PC-9 (cell line): ENCODE results near the gene PROCR. TPM values are rescaled to one million over a fixed set of nuclear protein-coding genes. Genes with fewer than 3 reads are reported as not detected.

ENCODE experiments used
- BruUV-seq: library from RNA; stranded (reverse); fragments of 400-500 nt; replicated peaks from 2 replicates; lab custom pipeline; 2021; lab: Mats Ljungman, UMichigan
- CTCF ChIA-PET: fragments of 300-600 bp; sonication (Branson Sonifier 250); formaldehyde crosslinking; loops from one replicate; lab custom pipeline; 2022; ENCODE audit warnings: antibody characterized with exemption; lab: Charles Lee
- POLR2A ChIA-PET: fragments of 300-600 bp; sonication (Branson Sonifier 250); formaldehyde crosslinking; loops from one replicate; lab custom pipeline; 2022; ENCODE audit warnings: antibody characterized with exemption; ENCODE audit not compliant: unreplicated experiment; lab: Charles Lee
- DNase-seq, 2 experiments: peaks; one replicate each; pipeline versions ENCODE4 v3.0.0 to v3.0.0-alpha.2; 2015 to 2022; ENCODE audit warnings: mixed read lengths in 1 of 2
- H2AFZ ChIP-seq: fragments of 200-600 bp; sonication (generic); 2 replicates; pipeline ENCODE4 v1.8.1; 2017; ENCODE audit warnings: antibody characterized with exemption
- H3F3A ChIP-seq: fragments of 200-600 bp; sonication (generic); 2 replicates; pipeline ENCODE4 v1.8.1; 2017; ENCODE audit warnings: antibody characterized with exemption, mild to moderate bottlenecking, low read depth; ENCODE audit not compliant: insufficient read depth
- H3K27ac ChIP-seq: fragments of 200-600 bp; sonication (generic); 2 replicates; pipeline ENCODE4 v1.6.1; 2016; ENCODE audit warnings: mixed run types
- H3K27me3 ChIP-seq: fragments of 200-600 bp; sonication (generic); 2 replicates; pipeline ENCODE4 v1.6.1; 2016; ENCODE audit warnings: low read depth, mixed run types; ENCODE audit not compliant: insufficient read depth
- H3K36me3 ChIP-seq: fragments of 200-600 bp; sonication (generic); 2 replicates; pipeline ENCODE4 v1.6.1; 2016; ENCODE audit warnings: low read depth, mixed run types
- H3K4me1 ChIP-seq: fragments of 200-600 bp; sonication (generic); replicated peaks from 2 replicates; pipeline ENCODE4 v1.6.1; 2016; ENCODE audit warnings: mixed run types; ENCODE audit not compliant: insufficient read depth
- H3K4me2 ChIP-seq: fragments of 200-600 bp; sonication (generic); 2 replicates; pipeline ENCODE4 v1.6.1; 2017; ENCODE audit warnings: mixed run types
- H3K4me3 ChIP-seq: fragments of 200-600 bp; sonication (generic); 2 replicates; pipeline ENCODE4 v1.6.1; 2016; ENCODE audit warnings: mixed run types
- H3K79me2 ChIP-seq: fragments of 200-600 bp; sonication (generic); 2 replicates; pipeline ENCODE4 v1.6.1; 2017; ENCODE audit warnings: low read depth, mixed run types
- H3K9me2 ChIP-seq: fragments of 200-600 bp; sonication (generic); 2 replicates; pipeline ENCODE4 v1.8.1; 2017; ENCODE audit warnings: mild to moderate bottlenecking; ENCODE audit not compliant: insufficient read depth
- H3K9me3 ChIP-seq: fragments of 200-600 bp; sonication (generic); 2 replicates; pipeline ENCODE4 v1.8.1; 2016; ENCODE audit warnings: low read depth; ENCODE audit not compliant: insufficient read depth
- H4K20me1 ChIP-seq: fragments of 200-600 bp; sonication (generic); 2 replicates; pipeline ENCODE4 v1.8.1; 2017; ENCODE audit not compliant: insufficient read depth
- EZH2 ChIP-seq: fragments of 200-600 bp; sonication (generic); IDR thresholded peaks from 2 replicates; pipeline ENCODE4 v1.8.0; 2017; ENCODE audit warnings: antibody characterized with exemption, low read depth
- intact Hi-C: fragments of 100-400 bp; cut with micrococcal nuclease; formaldehyde crosslinking; loops from one replicate; pipeline ENCODE4 v1.10.0; 2022; ENCODE audit not compliant: unreplicated experiment
- total RNA-seq: library from RNA; stranded (reverse); gene quantifications from 2 replicates; pipeline ENCODE4 v1.2.3, GENCODE V29; 2021
- TF ChIP-seq, protein P1 (sequence below): fragments of 200-600 bp; sonication (generic); conservative IDR thresholded peaks from 2 replicates; pipeline ENCODE4 v1.6.1; 2017; ENCODE audit warnings: mixed run types, antibody characterized with exemption, mild to moderate bottlenecking, moderate library complexity

Gene PROCR
- total RNA-seq, 1 experiment from 2014 or later, result 7.5 TPM

DNA sequence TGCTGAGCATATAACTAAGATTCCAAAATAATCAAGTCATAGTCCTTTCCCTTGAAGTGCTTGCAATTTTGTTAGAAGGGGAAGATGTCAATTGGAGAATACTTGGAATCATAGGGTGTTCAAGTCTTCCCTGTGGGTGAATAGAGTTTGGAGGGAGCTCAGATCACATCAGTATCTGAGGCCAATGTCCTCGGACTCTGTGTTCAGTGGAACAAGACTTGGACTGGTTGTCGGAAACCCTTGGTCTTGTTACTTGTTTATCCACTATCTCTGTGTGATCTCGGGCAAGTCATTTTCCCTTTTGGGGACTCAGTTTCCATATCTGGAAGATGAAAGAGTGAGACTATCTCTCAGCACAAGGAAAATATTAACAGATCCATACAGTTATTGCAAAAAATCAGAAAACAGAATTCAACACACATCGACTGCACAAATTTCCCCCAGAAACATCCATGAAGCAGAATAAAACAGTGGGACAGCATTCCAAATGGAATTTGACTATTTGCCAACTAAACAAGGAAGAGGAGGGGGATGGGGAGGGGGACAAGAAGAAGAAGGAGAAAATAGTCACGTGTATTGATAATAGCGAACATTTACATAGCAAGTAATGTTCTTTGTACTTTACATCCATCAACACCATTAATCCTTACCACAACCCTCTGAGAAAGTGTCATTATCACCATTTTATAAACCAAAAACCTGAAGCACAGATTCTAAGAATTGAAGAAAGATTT lies 20.9 kb upstream of the PROCR start:
- Histone ChIP-seq H3K9me2 (no peaks in the 10 kb centered on the region), H2AFZ (no peak overlapping the region), H3K27me3 (no peaks in the 10 kb centered on the region), H3K9me3 (no peaks in the 10 kb centered on the region), H3K27ac (no peak overlapping the region), H4K20me1 (no peaks in the 10 kb centered on the region), H3K79me2 (peaks cover 8% of the 10 kb centered on the region), H3K4me3 (no peak overlapping the region), H3K36me3 (no peaks in the 10 kb centered on the region), H3K4me1 (peaks cover 13% of the 10 kb centered on the region), H3K4me2 (no peak overlapping the region), H3F3A (peaks cover 27% of the 10 kb centered on the region)
- POLR2A ChIA-PET, result no interaction called here
- BruUV-seq, result no TSS peak
- DNase-seq, result no peak
- TF ChIP-seq, protein P1, sequence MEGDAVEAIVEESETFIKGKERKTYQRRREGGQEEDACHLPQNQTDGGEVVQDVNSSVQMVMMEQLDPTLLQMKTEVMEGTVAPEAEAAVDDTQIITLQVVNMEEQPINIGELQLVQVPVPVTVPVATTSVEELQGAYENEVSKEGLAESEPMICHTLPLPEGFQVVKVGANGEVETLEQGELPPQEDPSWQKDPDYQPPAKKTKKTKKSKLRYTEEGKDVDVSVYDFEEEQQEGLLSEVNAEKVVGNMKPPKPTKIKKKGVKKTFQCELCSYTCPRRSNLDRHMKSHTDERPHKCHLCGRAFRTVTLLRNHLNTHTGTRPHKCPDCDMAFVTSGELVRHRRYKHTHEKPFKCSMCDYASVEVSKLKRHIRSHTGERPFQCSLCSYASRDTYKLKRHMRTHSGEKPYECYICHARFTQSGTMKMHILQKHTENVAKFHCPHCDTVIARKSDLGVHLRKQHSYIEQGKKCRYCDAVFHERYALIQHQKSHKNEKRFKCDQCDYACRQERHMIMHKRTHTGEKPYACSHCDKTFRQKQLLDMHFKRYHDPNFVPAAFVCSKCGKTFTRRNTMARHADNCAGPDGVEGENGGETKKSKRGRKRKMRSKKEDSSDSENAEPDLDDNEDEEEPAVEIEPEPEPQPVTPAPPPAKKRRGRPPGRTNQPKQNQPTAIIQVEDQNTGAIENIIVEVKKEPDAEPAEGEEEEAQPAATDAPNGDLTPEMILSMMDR, result no peak
- no peak for TF ChIP-seq EZH2
- CTCF ChIA-PET, result no interaction called here
- intact Hi-C loops, result no loop called here

DNA sequence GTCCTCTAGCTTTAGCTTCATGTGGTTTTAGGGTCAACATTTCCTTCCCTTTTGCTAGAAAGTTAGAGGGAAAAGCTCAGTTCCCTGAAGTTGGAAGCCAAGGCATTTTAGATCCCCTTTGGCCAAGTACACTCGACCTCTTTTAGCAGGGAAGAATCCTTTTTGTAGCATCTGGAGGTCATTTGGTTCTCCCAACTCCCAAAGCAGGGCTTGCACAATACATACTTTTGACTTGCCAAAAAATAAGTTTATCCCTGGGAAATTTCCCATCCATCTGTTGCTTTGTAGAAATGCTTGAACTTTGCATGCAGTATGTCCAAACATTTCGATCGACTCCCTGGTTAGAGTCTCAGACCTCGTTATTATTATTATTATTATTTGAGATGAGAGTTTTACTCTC lies 20.1 kb upstream of the PROCR start:
- Histone ChIP-seq H3K4me1 (peaks cover 10% of the 10 kb centered on the region), H3K27ac (no peak overlapping the region), H3K36me3 (no peaks in the 10 kb centered on the region), H3K79me2 (peaks cover under 1% of the 10 kb centered on the region; the same call in 1 of the 2 replicates), H3F3A (peaks cover 25% of the 10 kb centered on the region), H2AFZ (no peak overlapping the region), H3K9me3 (no peaks in the 10 kb centered on the region), H3K27me3 (no peaks in the 10 kb centered on the region), H3K4me3 (no peak overlapping the region), H3K4me2 (no peak overlapping the region), H4K20me1 (no peaks in the 10 kb centered on the region), H3K9me2 (no peaks in the 10 kb centered on the region)
- TF ChIP-seq, protein P1, result no peak
- no peak for TF ChIP-seq EZH2
- intact Hi-C loops, result no loop called here
- BruUV-seq, result no TSS peak
- POLR2A ChIA-PET, result no interaction called here
- CTCF ChIA-PET, result no interaction called here
- DNase-seq, result no peak

DNA sequence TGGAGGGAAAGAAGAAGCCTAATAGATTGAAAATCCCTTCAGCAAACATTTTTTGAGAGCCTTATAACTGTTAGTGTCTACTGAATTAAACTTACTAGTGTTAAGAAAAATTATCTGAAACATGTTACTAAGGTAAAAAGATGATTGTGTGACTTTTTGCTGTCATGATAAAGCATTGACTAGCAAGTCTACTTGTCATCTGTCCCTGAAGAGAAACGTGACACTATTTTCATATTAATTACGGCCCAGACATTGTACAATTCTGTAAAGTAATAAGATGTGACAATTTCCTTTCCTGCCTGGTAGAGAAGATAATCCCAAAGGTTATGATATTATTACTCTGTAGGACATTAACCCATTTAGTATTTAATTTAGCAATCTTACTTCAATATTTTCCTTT lies 15.9 kb upstream of the PROCR start:
- Histone ChIP-seq H3K27me3 (no peaks in the 10 kb centered on the region), H3K4me2 (no peak overlapping the region), H3K36me3 (no peaks in the 10 kb centered on the region), H4K20me1 (no peaks in the 10 kb centered on the region), H2AFZ (no peak overlapping the region), H3K9me3 (no peaks in the 10 kb centered on the region), H3K27ac (no peak overlapping the region), H3K79me2 (no peaks in the 10 kb centered on the region), H3K4me1 (no peaks in the 10 kb centered on the region), H3K9me2 (no peaks in the 10 kb centered on the region), H3K4me3 (no peak overlapping the region), H3F3A (peaks cover 3% of the 10 kb centered on the region; the same call in 1 of the 2 replicates)
- CTCF ChIA-PET, result no interaction called here
- no TSS peak for BruUV-seq
- TF ChIP-seq, protein P1, result no peak
- TF ChIP-seq EZH2, result no peak
- POLR2A ChIA-PET, result no interaction called here
- intact Hi-C loops, result no loop called here
- no peak for DNase-seq
